Lung (tissue), 16 donors: ENCODE results near the gene LMBR1. TPM values are rescaled to one million over a fixed set of nuclear protein-coding genes. Genes with fewer than 3 reads are reported as not detected.
A peak's percentile ranks its signal among the peaks of the same experiment; 100 is the strongest.

Experiments used
- ATAC-seq: fragments of 200-7000 bp; cut with Tn5 transposase; one replicate; pipeline ENCODE4 v1.9.1; 2020; ENCODE audit warnings: moderate number of reproducible peaks; ENCODE audit not compliant: insufficient read depth, low FRiP score
- DNase-seq, 3 donors: peaks; one replicate each; pipeline ENCODE4 v3.0.0-alpha.2; 2013 to 2017
- H3K27ac ChIP-seq, 2 donors: one replicate each; pipeline ENCODE4 v1.5.1; 2013; ENCODE audit warnings: mild to moderate bottlenecking in 2 of 2, moderate library complexity in 2 of 2, control low read depth in 1 of 2, inconsistent platforms in 1 of 2, low read depth in 1 of 2, low read length in 1 of 2
- H3K27me3 ChIP-seq, 3 donors: one replicate each; pipeline ENCODE4 v1.5.1; 2013; ENCODE audit warnings: low read length in 2 of 3; ENCODE audit not compliant: control insufficient read depth in 3 of 3, insufficient read depth in 3 of 3
- H3K36me3 ChIP-seq, 4 donors: one replicate each; pipeline ENCODE4 v1.5.1; 2013; ENCODE audit warnings: low read length in 4 of 4, mild to moderate bottlenecking in 1 of 4, moderate library complexity in 1 of 4; ENCODE audit not compliant: control insufficient read depth in 4 of 4, insufficient read depth in 4 of 4
- H3K4me1 ChIP-seq, 5 donors: one replicate each; pipeline ENCODE4 v1.5.1; 2013; ENCODE audit warnings: low read length in 5 of 5, mild to moderate bottlenecking in 2 of 5, moderate library complexity in 1 of 5; ENCODE audit not compliant: control insufficient read depth in 5 of 5, insufficient read depth in 5 of 5
- H3K4me3 ChIP-seq: one replicate; pipeline ENCODE4 v1.5.1; 2013; ENCODE audit warnings: mild to moderate bottlenecking, control low read depth, moderate library complexity
- H3K9ac ChIP-seq, 2 donors: one replicate each; pipeline ENCODE4 v1.5.1; 2013; ENCODE audit warnings: low read length in 2 of 2, control low read depth in 1 of 2; ENCODE audit not compliant: insufficient read depth in 1 of 2
- H3K9me3 ChIP-seq, 4 donors: one replicate each; pipeline ENCODE4 v1.5.1; 2013; ENCODE audit warnings: low read length in 3 of 4, mild to moderate bottlenecking in 1 of 4, moderate library complexity in 1 of 4; ENCODE audit not compliant: control insufficient read depth in 4 of 4, insufficient read depth in 3 of 4
- WGBS, 2 donors: extraction: QIAGEN DNeasy Blood & Tissue Kit; methylation state at CpG; one replicate each; pipeline ENCODE4 v1.1.7; 2013; 5-methylcytosine and 5-hydroxymethylcytosine counted together
- long read RNA-seq, 5 donors: transcript quantifications; one replicate each; lab custom pipeline, GENCODE V29; 2026
- polyA plus RNA-seq, 2 donors: library from polyadenylated mRNA; stranded (reverse); fragments of 200-250 nt; gene quantifications; one replicate each; pipeline ENCODE4 v1.2.1, GENCODE V29; 2013
- total RNA-seq, 2 donors: library from RNA; depleted of rRNA in 1 of 2; stranded (reverse); fragments of >200 nt in 1 of 2; gene quantifications; one replicate each; pipeline ENCODE4 v1.2.1, GENCODE V29; 2014 to 2021
- TF ChIP-seq, protein P1 (sequence below): IDR thresholded peaks from 2 replicates; pipeline ENCODE4 v1.5.1; 2012; ENCODE audit warnings: mild to moderate bottlenecking; ENCODE audit errors: control extremely low read depth, extremely low read depth
- donor health status: control.
- donor health status: control.
- donor health status: Bipolar disorder and iron deficiency.
- donor health status: healthy.
- donor health status: DM: yes; HTN: yes; CAD: no.

The LMBR1 gene, protein sequence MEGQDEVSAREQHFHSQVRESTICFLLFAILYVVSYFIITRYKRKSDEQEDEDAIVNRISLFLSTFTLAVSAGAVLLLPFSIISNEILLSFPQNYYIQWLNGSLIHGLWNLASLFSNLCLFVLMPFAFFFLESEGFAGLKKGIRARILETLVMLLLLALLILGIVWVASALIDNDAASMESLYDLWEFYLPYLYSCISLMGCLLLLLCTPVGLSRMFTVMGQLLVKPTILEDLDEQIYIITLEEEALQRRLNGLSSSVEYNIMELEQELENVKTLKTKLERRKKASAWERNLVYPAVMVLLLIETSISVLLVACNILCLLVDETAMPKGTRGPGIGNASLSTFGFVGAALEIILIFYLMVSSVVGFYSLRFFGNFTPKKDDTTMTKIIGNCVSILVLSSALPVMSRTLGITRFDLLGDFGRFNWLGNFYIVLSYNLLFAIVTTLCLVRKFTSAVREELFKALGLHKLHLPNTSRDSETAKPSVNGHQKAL
- total RNA-seq (100 to 1,000 TPM in 1 of 2 donors, 10 to 100 TPM in 1; 69.9 to 119 TPM), polyA plus RNA-seq (10 to 100 TPM in 1 of 2 donors, 1 to 10 TPM in 1; 9.7 to 20.1 TPM)
- long read RNA-seq, donor 1, full-length matches to known transcripts = 6 of 14 reads
- long read RNA-seq, donor 1, partial matches to known transcripts = 8 of 14 reads
- long read RNA-seq, donor 1, other reads (novel, unspliced or antisense) = 0 of 14 reads
- long read RNA-seq, donor 2, partial matches to known transcripts = 0 of 1 reads
- long read RNA-seq, donor 2, other reads (novel, unspliced or antisense) = 0 of 1 reads
- long read RNA-seq, donor 3, full-length matches to known transcripts = 4 of 17 reads
- long read RNA-seq, donor 3, partial matches to known transcripts = 13 of 17 reads
- long read RNA-seq, donor 3, other reads (novel, unspliced or antisense) = 0 of 17 reads
- long read RNA-seq, donor 4, full-length matches to known transcripts = 4 of 4 reads
- long read RNA-seq, donor 4, partial matches to known transcripts = 0 of 4 reads
- long read RNA-seq, donor 4, other reads (novel, unspliced or antisense) = 0 of 4 reads
- long read RNA-seq, donor 5, full-length matches to known transcripts = 8 of 28 reads
- long read RNA-seq, donor 5, partial matches to known transcripts = 20 of 28 reads
- long read RNA-seq, donor 5, other reads (novel, unspliced or antisense) = 0 of 28 reads

DNA sequence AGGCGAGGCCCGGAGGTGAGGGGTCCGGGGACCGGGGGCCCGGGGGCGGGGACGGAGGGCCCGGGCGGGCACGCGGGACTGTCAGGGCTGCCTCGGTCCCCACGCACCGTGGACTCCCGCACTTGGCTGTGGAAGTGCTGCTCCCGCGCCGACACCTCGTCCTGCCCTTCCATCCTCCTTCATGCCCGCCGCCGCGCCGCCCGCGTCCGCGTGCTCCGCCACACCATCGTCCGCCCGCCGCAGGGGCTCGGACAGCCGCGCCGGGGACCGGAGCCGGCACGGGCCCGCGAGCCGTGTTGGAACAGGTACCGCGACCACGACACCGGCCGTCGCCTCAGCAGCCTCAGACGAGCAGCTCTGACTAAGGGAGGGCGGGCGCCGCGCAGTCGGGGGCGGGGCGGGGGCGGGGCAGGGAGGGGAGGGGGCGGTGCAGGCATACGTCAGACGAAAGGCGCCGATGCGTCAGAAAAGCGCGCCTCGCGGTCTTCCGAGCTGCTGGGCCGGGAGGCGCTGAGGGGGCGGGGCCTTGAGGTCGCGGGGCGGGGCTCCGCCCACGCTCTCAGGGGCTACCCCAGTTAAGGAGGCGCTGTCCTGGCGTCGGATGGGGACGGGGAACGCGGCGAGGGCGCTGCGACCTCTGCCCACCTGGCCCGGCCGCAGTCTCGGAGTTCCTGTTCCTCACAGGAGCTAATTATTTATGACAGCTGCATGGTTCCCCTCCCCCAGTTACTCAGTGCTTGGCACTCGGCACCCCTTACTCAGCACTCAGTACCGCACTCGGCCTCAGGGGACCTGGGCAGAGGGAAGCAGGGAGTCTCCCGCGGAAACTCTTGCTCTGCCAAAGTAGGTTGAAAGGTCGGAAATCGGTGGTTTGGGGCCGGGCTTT, at the start of gene LMBR1:
Gene LMBR1 (minus strand): TSS at position 363 of the 886 bp plus-strand sequence. CDS start 190 bp downstream, at position 173.
- peak; percentile 97 for ATAC-seq
- 0% methylated on average over 43 to 96 of the region's 97 CpGs for WGBS, 2 donors
- H3K4me1 ChIP-seq = peaks cover 0 to 12% (median 2%) of the 10 kb centered on the region in 5 donors
- no peaks in the 10 kb centered on the region for H3K36me3 ChIP-seq
- peak within 1 kb of the TSS; percentile 80 to 81 for H3K9ac ChIP-seq
- H3K27ac ChIP-seq = peak within 1 kb of the TSS; percentile 94 to 97
- TF ChIP-seq, protein P1, sequence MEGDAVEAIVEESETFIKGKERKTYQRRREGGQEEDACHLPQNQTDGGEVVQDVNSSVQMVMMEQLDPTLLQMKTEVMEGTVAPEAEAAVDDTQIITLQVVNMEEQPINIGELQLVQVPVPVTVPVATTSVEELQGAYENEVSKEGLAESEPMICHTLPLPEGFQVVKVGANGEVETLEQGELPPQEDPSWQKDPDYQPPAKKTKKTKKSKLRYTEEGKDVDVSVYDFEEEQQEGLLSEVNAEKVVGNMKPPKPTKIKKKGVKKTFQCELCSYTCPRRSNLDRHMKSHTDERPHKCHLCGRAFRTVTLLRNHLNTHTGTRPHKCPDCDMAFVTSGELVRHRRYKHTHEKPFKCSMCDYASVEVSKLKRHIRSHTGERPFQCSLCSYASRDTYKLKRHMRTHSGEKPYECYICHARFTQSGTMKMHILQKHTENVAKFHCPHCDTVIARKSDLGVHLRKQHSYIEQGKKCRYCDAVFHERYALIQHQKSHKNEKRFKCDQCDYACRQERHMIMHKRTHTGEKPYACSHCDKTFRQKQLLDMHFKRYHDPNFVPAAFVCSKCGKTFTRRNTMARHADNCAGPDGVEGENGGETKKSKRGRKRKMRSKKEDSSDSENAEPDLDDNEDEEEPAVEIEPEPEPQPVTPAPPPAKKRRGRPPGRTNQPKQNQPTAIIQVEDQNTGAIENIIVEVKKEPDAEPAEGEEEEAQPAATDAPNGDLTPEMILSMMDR = no peak
- peak within 1 kb of the TSS; percentile 84 for H3K4me3 ChIP-seq
- peak; percentile 95 to 98 (median 96) for DNase-seq
- H3K27me3 ChIP-seq = no peaks in the 10 kb centered on the region
- H3K9me3 ChIP-seq = no peaks in the 10 kb centered on the region

DNA sequence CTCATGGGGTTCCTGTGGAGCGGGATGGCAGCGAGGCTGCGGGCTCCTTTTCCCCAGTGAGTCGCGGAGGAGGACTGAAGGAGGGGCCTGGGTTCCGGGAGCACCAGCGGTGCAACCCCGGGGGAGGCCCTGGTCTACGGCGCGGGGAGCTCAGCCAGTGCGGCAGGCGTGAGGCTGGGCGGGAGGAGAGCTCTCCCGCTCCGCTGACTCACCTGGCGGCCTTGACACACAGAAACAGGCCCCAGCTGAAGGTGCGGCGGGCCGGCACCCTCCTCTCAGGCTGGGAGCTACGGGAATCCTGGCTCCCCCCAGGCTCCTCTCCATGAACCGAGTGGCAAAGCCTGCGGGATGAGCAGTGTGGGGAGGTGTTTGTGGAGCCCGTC, 49.7 kb upstream of the LMBR1 start:
- Histone ChIP-seq H3K27ac (no peak overlapping the region), H3K36me3 (no peaks in the 10 kb centered on the region), H3K9ac (no peak overlapping the region), H3K4me3 (no peak overlapping the region), H3K9me3 (peaks cover 0 to 5% (median 0%) of the 10 kb centered on the region in 4 donors), H3K27me3 (peaks cover 0 to 20% (median 16%) of the 10 kb centered on the region in 3 donors), H3K4me1 (peaks cover 0 to 2% (median 0%) of the 10 kb centered on the region in 5 donors)
- ATAC-seq (peak; percentile 19), DNase-seq (no peak)
- WGBS, 2 donors = 23 to 54% methylated on average over 21 to 24 of the region's 24 CpGs
- TF ChIP-seq, protein P1 = no peak
